OCI-LY7 (cell line): ENCODE results near the gene TEX14. TPM values are rescaled to one million over a fixed set of nuclear protein-coding genes. Genes with fewer than 3 reads are reported as not detected.
A peak's percentile ranks its signal among the peaks of the same experiment; 100 is the strongest.

Experiments
- BruUV-seq: library from RNA; stranded (reverse); fragments of 400-500 nt; replicated peaks from 2 replicates; lab custom pipeline; 2021; lab: Mats Ljungman, UMichigan
- CTCF ChIA-PET: fragments of 300-600 bp; sonication (Branson Sonifier 250); formaldehyde crosslinking; loops from one replicate; lab custom pipeline; 2022; ENCODE audit warnings: antibody characterized with exemption; ENCODE audit not compliant: unreplicated experiment; lab: Charles Lee
- POLR2A ChIA-PET: fragments of 300-600 bp; sonication (Branson Sonifier 250); formaldehyde crosslinking; loops from one replicate; lab custom pipeline; 2022; ENCODE audit warnings: antibody characterized with exemption; lab: Charles Lee
- DNase-seq: peaks from one replicate; pipeline ENCODE4 v3.0.0-alpha.2; 2015; ENCODE audit warnings: low spot score
- H2AFZ ChIP-seq: fragments of 200-600 bp; sonication (generic), shearing (Covaris generic); 2 replicates; pipeline ENCODE4 v1.6.1; 2014; ENCODE audit warnings: mild to moderate bottlenecking, antibody characterized with exemption, low read length, moderate library complexity
- H3K27ac ChIP-seq: fragments of 200-600 bp; sonication (generic); 2 replicates; pipeline ENCODE4 v1.5.1; 2014; ENCODE audit warnings: mixed run types, low read depth, mild to moderate bottlenecking, moderate library complexity, low read length, inconsistent platforms; ENCODE audit not compliant: poor library complexity, severe bottlenecking
- H3K36me3 ChIP-seq: fragments of 200-600 bp; sonication (generic); 2 replicates; pipeline ENCODE4 v1.6.1; 2014; ENCODE audit warnings: mild to moderate bottlenecking, antibody characterized with exemption, low read length, moderate library complexity, mixed read lengths; ENCODE audit not compliant: insufficient read depth
- H3K4me1 ChIP-seq: fragments of 200-600 bp; sonication (generic); 2 replicates; pipeline ENCODE4 v1.5.1; 2014; ENCODE audit warnings: mild to moderate bottlenecking, low read length; ENCODE audit not compliant: insufficient read depth, poor library complexity, severe bottlenecking
- H3K4me2 ChIP-seq: fragments of 200-600 bp; sonication (generic); 2 replicates; pipeline ENCODE4 v1.6.1; 2014; ENCODE audit warnings: mild to moderate bottlenecking, low read length
- H3K4me3 ChIP-seq: fragments of 200-600 bp; sonication (generic); 2 replicates; pipeline ENCODE4 v1.5.1; 2014; ENCODE audit warnings: mild to moderate bottlenecking, low read depth, low read length; ENCODE audit not compliant: poor library complexity, severe bottlenecking
- H3K79me2 ChIP-seq: fragments of 200-600 bp; sonication (generic); 2 replicates; pipeline ENCODE4 v1.6.1; 2016; ENCODE audit warnings: low read depth, mild to moderate bottlenecking, low read length, moderate library complexity, mixed read lengths; ENCODE audit not compliant: insufficient read depth
- H3K9me2 ChIP-seq: fragments of 200-600 bp; sonication (generic); 2 replicates; pipeline ENCODE4 v1.6.1; 2016; ENCODE audit warnings: mild to moderate bottlenecking, low read length, mixed read lengths; ENCODE audit not compliant: insufficient read depth
- H3K9me3 ChIP-seq: fragments of 200-600 bp; sonication (generic); 2 replicates; pipeline ENCODE4 v1.6.1; 2014; ENCODE audit warnings: mild to moderate bottlenecking, mixed run types, low read length, mixed read lengths
- H4K20me1 ChIP-seq: fragments of 200-600 bp; sonication (generic); 2 replicates; pipeline ENCODE4 v1.6.1; 2014; ENCODE audit warnings: mild to moderate bottlenecking, antibody characterized with exemption, low read length, moderate library complexity, mixed read lengths; ENCODE audit not compliant: insufficient read depth
- CTCF ChIP-seq: fragments of 200-600 bp; sonication (generic); conservative IDR thresholded peaks from 2 replicates; pipeline ENCODE4 v1.5.1; 2014; ENCODE audit warnings: mild to moderate bottlenecking, antibody characterized with exemption, low read length, moderate library complexity, mixed read lengths
- EZH2phosphoT487 ChIP-seq: fragments of 200-600 bp; sonication (generic); IDR thresholded peaks from 2 replicates; pipeline ENCODE4 v1.6.1; 2018; ENCODE audit warnings: low read depth, borderline replicate concordance, mild to moderate bottlenecking, mixed run types, antibody characterized with exemption, low read length, moderate library complexity, mixed read lengths
- intact Hi-C: fragments of 100-400 bp; cut with micrococcal nuclease; formaldehyde crosslinking; loops from one replicate; pipeline ENCODE4 v1.10.0; 2022; ENCODE audit not compliant: unreplicated experiment
- total RNA-seq, 2 experiments: library from RNA; depleted of rRNA in 1 of 2; stranded (reverse); fragments of >200 nt in 1 of 2; shearing (Covaris generic) in 1 of 2; gene quantifications; 2 replicates each; pipeline ENCODE4 v1.2.3, GENCODE V29; 2014 to 2022

TEX14 gene
- total RNA-seq, 2 experiments from 2014 or later, result 0.69 to 2.3 TPM

- H3K36me3 ChIP-seq, result peaks cover 37% of the 10 kb centered on the region
- peaks cover 43% of the 10 kb centered on the region for H3K4me1 ChIP-seq
- peak within 1 kb of the TSS; percentile 31; the same call in 1 of the 2 replicates for H2AFZ ChIP-seq
- TF ChIP-seq CTCF (no peak), EZH2phosphoT487 (no peak)
- peak within 1 kb of the TSS; percentile 91 for H3K4me2 ChIP-seq
- ChIA-PET POLR2A (interaction anchor here (0.6 to 1.7 kb wide), 4 partner anchors 9 to 431 kb away, joined by 3 to 10 read pairs (median 4); no protein-coding TSS in a partner anchor), CTCF (interaction anchor here (0.5 to 0.6 kb wide), 2 partner anchors 74 to 232 kb away, joined by 5 read pairs; no protein-coding TSS in a partner anchor)
- BruUV-seq, result no TSS peak
- peaks cover 22% of the 10 kb centered on the region; the same call in 1 of the 2 replicates for H3K79me2 ChIP-seq
- H3K27ac ChIP-seq, result peak within 1 kb of the TSS; percentile 16
- H3K9me3 ChIP-seq, result no peaks in the 10 kb centered on the region
- H3K4me3 ChIP-seq, result peak within 1 kb of the TSS; percentile 90
- H4K20me1 ChIP-seq, result 0 out of 2 replicates have a peak, but pooled peaks cover 4% of the 10 kb centered on the region
- DNase-seq, result peak; percentile 81
- intact Hi-C loops, result loop anchor here (10.0 kb wide), 1 partner anchor 181 kb away; the partner anchor contains the start of genes RAD51C and TEX14
- no peaks in the 10 kb centered on the region for H3K9me2 ChIP-seq
Observed at GRCh38 chr17:58513965-58514769, 177.7 kb downstream of the TEX14 start, which contains the start of gene MTMR4. TSS of gene MTMR4 (minus strand) at chr17:58514638. CDS start at chr17:58514407, 231 bp downstream.

- Histone ChIP-seq H3K79me2 (peaks cover 22% of the 10 kb centered on the region; the same call in 1 of the 2 replicates), H3K4me1 (peaks cover 38% of the 10 kb centered on the region)
Observed at GRCh38 chr17:58513267-58513964, 178.4 kb downstream of the TEX14 start.

More at GRCh38 chr17:58513267-58513964, 178.4 kb downstream of the TEX14 start:
- Histone ChIP-seq H3K9me3 (no peaks in the 10 kb centered on the region), H3K9me2 (no peaks in the 10 kb centered on the region), H3K4me3 (peak overlapping the region; percentile 90), H3K27ac (no peak overlapping the region), H3K36me3 (peaks cover 44% of the 10 kb centered on the region), H2AFZ (peak overlapping the region; percentile 31; the same call in 1 of the 2 replicates), H3K4me2 (peak overlapping the region; percentile 91), H4K20me1 (0 out of 2 replicates have a peak, but pooled peaks cover 4% of the 10 kb centered on the region)
- DNase-seq, result peak; percentile 21
- TF ChIP-seq CTCF (peak; percentile 45), EZH2phosphoT487 (no peak)
- intact Hi-C loops, result loop anchor here (10.0 kb wide), 1 partner anchor 181 kb away; the partner anchor contains the start of genes RAD51C and TEX14
- POLR2A ChIA-PET, result no interaction called here
- no TSS peak for BruUV-seq
- CTCF ChIA-PET, result no interaction called here
